Caco-2 (cell line): Measurements from ENCODE around the gene UFL1. TPM values are rescaled to one million over a fixed set of nuclear protein-coding genes. Genes with fewer than 3 reads are reported as not detected.

ENCODE experiments used
- BruUV-seq: library from RNA; stranded (reverse); fragments of 400-500 nt; replicated peaks from 2 replicates; lab custom pipeline; 2021; lab: Mats Ljungman, UMichigan
- CTCF ChIA-PET: fragments of 300-600 bp; sonication (Branson Sonifier 250); formaldehyde crosslinking; loops from one replicate; lab custom pipeline; 2022; ENCODE audit warnings: antibody characterized with exemption; lab: Charles Lee
- POLR2A ChIA-PET: fragments of 300-600 bp; sonication (Branson Sonifier 250); formaldehyde crosslinking; loops from one replicate; lab custom pipeline; 2022; ENCODE audit warnings: antibody characterized with exemption; lab: Charles Lee
- DNase-seq, 2 experiments: peaks; one replicate each; pipeline versions ENCODE4 v3.0.0 to v3.0.0-alpha.2; 2020 to 2022
- H3K27me3 ChIP-seq: replicated peaks from 2 replicates; pipeline ENCODE4 v1.6.0; 2011; ENCODE audit warnings: low read length; ENCODE audit not compliant: control insufficient read depth, insufficient read depth
- H3K36me3 ChIP-seq: 2 replicates; pipeline ENCODE4 v1.5.1; 2011; ENCODE audit warnings: low read length; ENCODE audit not compliant: control insufficient read depth, insufficient read depth
- H3K4me1 ChIP-seq: fragments of 250-450 bp; sonication (Bioruptor Pico); 2 replicates; pipeline ENCODE4 v1.5.1; 2020; ENCODE audit warnings: mild to moderate bottlenecking
- H3K4me3 ChIP-seq: 2 replicates; pipeline ENCODE4 v1.5.1; 2011; ENCODE audit warnings: low read depth, mild to moderate bottlenecking, control low read depth, low read length
- H3K9me3 ChIP-seq: fragments of 250-450 bp; sonication (Bioruptor Pico); 2 replicates; pipeline ENCODE4 v1.5.1; 2020; ENCODE audit warnings: mild to moderate bottlenecking, moderate library complexity
- H3K27ac Mint-ChIP-seq: one replicate; pipeline ENCODE4 v1.8.0; 2022; ENCODE audit warnings: mixed read lengths; ENCODE audit not compliant: unreplicated experiment
- H3K27me3 Mint-ChIP-seq: one replicate; pipeline ENCODE4 v1.8.0; 2022; ENCODE audit warnings: mixed read lengths; ENCODE audit not compliant: insufficient read depth, unreplicated experiment
- H3K36me3 Mint-ChIP-seq: one replicate; pipeline ENCODE4 v1.8.0; 2022; ENCODE audit warnings: mild to moderate bottlenecking, mixed read lengths; ENCODE audit not compliant: insufficient read depth, unreplicated experiment
- H3K4me1 Mint-ChIP-seq: one replicate; pipeline ENCODE4 v1.8.0; 2022; ENCODE audit warnings: low read depth, mixed read lengths; ENCODE audit not compliant: unreplicated experiment
- H3K4me3 Mint-ChIP-seq: one replicate; pipeline ENCODE4 v1.8.0; 2022; ENCODE audit warnings: mild to moderate bottlenecking, moderate library complexity, mixed read lengths; ENCODE audit not compliant: unreplicated experiment
- H3K9me3 Mint-ChIP-seq: one replicate; pipeline ENCODE4 v1.8.0; 2022; ENCODE audit warnings: mixed read lengths; ENCODE audit not compliant: unreplicated experiment
- CTCF ChIP-seq, 2 experiments: fragments of 200-600 bp in 1 of 2; IDR thresholded peaks; 1 replicate in 1 of 2; 2 replicates in 1 of 2; pipeline versions ENCODE4 v1.5.1 to v1.8.0; 2011 to 2022; ENCODE audit warnings: antibody characterized with exemption in 1 of 2, control low read depth in 1 of 2, inconsistent platforms in 1 of 2, low read depth in 1 of 2, low read length in 1 of 2, mild to moderate bottlenecking in 1 of 2, moderate library complexity in 1 of 2; ENCODE audit not compliant: insufficient read depth in 1 of 2, severe bottlenecking in 1 of 2, unreplicated experiment in 1 of 2
- intact Hi-C: fragments of 100-400 bp; cut with micrococcal nuclease; formaldehyde crosslinking; loops from one replicate; pipeline ENCODE4 v1.10.0; 2022; ENCODE audit not compliant: unreplicated experiment
- total RNA-seq: library from RNA; stranded (reverse); gene quantifications from 2 replicates; pipeline ENCODE4 v1.2.3, GENCODE V29; 2022

Gene UFL1
- total RNA-seq, 1 experiment from 2014 or later, result 21.9 TPM

GRCh38 chr6:96491926-96492325, 29.7 kb upstream of the UFL1 start:
- CTCF ChIA-PET, result no interaction called here
- DNase-seq, result no peak
- Histone ChIP-seq H3K9me3 (no peaks in the 10 kb centered on the region), H3K27me3 (no peaks in the 10 kb centered on the region), H3K4me3 (no peak overlapping the region), H3K4me1 (no peaks in the 10 kb centered on the region), H3K36me3 (no peaks in the 10 kb centered on the region)
- Mint-ChIP-seq H3K27me3 (no peaks in the 10 kb centered on the region), H3K27ac (no peak overlapping the region), H3K9me3 (peaks cover 36% of the 10 kb centered on the region), H3K4me1 (no peaks in the 10 kb centered on the region), H3K36me3 (peaks cover 5% of the 10 kb centered on the region), H3K4me3 (no peak overlapping the region)
- no peak for TF ChIP-seq CTCF (IDR thresholded peaks at IDR 0.05; ENCODE audit: insufficient read depth in 1 of 2, low read depth in 1 of 2, low read length in 1 of 2, severe bottlenecking in 1 of 2, unreplicated experiment in 1 of 2)
- POLR2A ChIA-PET, result no interaction called here
- no TSS peak for BruUV-seq
- intact Hi-C loops, result no loop called here

GRCh38 chr6:96499781-96500180, 21.8 kb upstream of the UFL1 start:
- Mint-ChIP-seq H3K27me3 (no peaks in the 10 kb centered on the region), H3K36me3 (peaks cover 11% of the 10 kb centered on the region), H3K9me3 (peaks cover 50% of the 10 kb centered on the region), H3K4me3 (no peak overlapping the region), H3K27ac (no peak overlapping the region), H3K4me1 (no peaks in the 10 kb centered on the region)
- Histone ChIP-seq H3K27me3 (no peaks in the 10 kb centered on the region), H3K36me3 (no peaks in the 10 kb centered on the region), H3K9me3 (no peaks in the 10 kb centered on the region), H3K4me1 (no peaks in the 10 kb centered on the region), H3K4me3 (no peak overlapping the region)
- TF ChIP-seq CTCF (IDR thresholded peaks at IDR 0.05; ENCODE audit: insufficient read depth in 1 of 2, low read depth in 1 of 2, low read length in 1 of 2, severe bottlenecking in 1 of 2, unreplicated experiment in 1 of 2), result no peak
- POLR2A ChIA-PET, result no interaction called here
- CTCF ChIA-PET, result no interaction called here
- intact Hi-C loops, result no loop called here
- DNase-seq, result no peak
- no TSS peak for BruUV-seq

- peaks cover 37% of the 10 kb centered on the region for H3K9me3 Mint-ChIP-seq
- no peak for DNase-seq
- no peak overlapping the region for H3K4me3 Mint-ChIP-seq
- TF ChIP-seq CTCF (IDR thresholded peaks at IDR 0.05; ENCODE audit: insufficient read depth in 1 of 2, low read depth in 1 of 2, low read length in 1 of 2, severe bottlenecking in 1 of 2, unreplicated experiment in 1 of 2), result no peak
- no TSS peak for BruUV-seq
- Histone ChIP-seq H3K36me3 (no peaks in the 10 kb centered on the region), H3K4me1 (no peaks in the 10 kb centered on the region), H3K27me3 (no peaks in the 10 kb centered on the region), H3K4me3 (no peak overlapping the region), H3K9me3 (no peaks in the 10 kb centered on the region)
- CTCF ChIA-PET, result no interaction called here
- intact Hi-C loops, result no loop called here
- POLR2A ChIA-PET, result no interaction called here
- peaks cover 9% of the 10 kb centered on the region for H3K36me3 Mint-ChIP-seq
- no peaks in the 10 kb centered on the region for H3K27me3 Mint-ChIP-seq
- no peaks in the 10 kb centered on the region for H3K4me1 Mint-ChIP-seq
- no peak overlapping the region for H3K27ac Mint-ChIP-seq
Measured at GRCh38 chr6:96502915-96503314, 18.7 kb upstream of the UFL1 start.
